ELF-1 (cell line): ENCODE data around the gene MYCBP2.
"Not testable (repeated sequence)": the region's sequence is repeated elsewhere in the genome, so short reads cannot be mapped to it uniquely, and the experiment has no call there.

Source experiments
- DNase-seq: peaks from one replicate; pipeline ENCODE4 v3.0.0-alpha.2; 2016; ENCODE audit warnings: low read depth, low spot score

Gene MYCBP2

GRCh38 chr13:77326905-77327604 is at the start of gene MYCBP2:
MYCBP2 (minus strand) TSS chr13:77327094; CDS start chr13:77326775, 319 bp downstream.
- peak; percentile 98 for DNase-seq

GRCh38 chr13:77375560-77376108 is 48.7 kb upstream of the MYCBP2 start:
- DNase-seq, result no peak

GRCh38 chr13:77374786-77375185 is 47.9 kb upstream of the MYCBP2 start:
- DNase-seq, result no peak

DNA sequence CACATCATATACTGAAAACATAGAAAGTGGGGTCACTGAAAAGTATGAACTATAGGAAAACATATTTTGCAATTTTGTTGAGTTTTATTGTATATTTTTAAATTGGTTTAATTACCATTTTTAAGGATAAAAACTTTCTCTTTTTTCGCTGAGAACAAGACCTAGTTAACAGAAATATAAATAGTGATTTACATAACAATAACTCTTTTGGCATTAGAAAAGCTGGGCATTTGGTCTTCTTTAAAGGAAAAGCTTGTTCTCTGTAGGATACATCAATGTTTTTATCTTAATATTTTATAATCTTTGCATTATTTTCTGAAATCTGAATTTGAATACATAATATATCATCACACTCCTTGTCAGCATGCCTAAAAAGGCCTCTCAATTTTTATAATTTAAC is 47.4 kb upstream of the MYCBP2 start:
- DNase-seq, result no peak

GRCh38 chr13:77373502-77373901 is 46.6 kb upstream of the MYCBP2 start:
- no peak for DNase-seq

- DNase-seq, result no peak
Observed at GRCh38 chr13:77372275-77372674, 45.4 kb upstream of the MYCBP2 start.

GRCh38 chr13:77370888-77371287 is 44.0 kb upstream of the MYCBP2 start:
- DNase-seq, result no peak

- DNase-seq, result no peak
Observed at GRCh38 chr13:77362166-77362565, 35.3 kb upstream of the MYCBP2 start.

GRCh38 chr13:77360032-77360685 is 33.3 kb upstream of the MYCBP2 start:
- DNase-seq, result no peak

GRCh38 chr13:77359171-77359570 is 32.3 kb upstream of the MYCBP2 start:
- DNase-seq, result no peak

DNA sequence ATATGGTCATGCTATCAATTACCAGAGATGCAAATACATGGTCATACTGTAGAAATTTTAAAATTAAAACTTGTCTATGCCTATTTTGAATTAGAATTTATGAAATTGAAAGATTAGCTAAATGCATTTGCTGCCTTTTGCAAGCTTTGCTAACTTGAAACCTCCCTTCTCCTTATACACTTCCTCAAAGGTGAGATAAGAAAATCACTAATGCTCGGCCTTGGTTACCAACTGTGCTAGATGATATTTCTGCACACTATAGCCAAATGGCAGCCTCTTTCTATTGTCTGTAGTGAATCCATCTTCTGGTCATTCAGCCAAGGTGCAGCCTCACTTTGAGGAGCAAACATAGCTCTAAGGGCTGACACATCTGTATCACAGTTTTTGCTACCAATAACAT is 31.1 kb upstream of the MYCBP2 start:
- DNase-seq, result no peak

- no peak for DNase-seq
Observed at GRCh38 chr13:77356155-77356554, 29.3 kb upstream of the MYCBP2 start.

GRCh38 chr13:77353995-77354394 is 27.1 kb upstream of the MYCBP2 start:
- DNase-seq, result no peak

DNA sequence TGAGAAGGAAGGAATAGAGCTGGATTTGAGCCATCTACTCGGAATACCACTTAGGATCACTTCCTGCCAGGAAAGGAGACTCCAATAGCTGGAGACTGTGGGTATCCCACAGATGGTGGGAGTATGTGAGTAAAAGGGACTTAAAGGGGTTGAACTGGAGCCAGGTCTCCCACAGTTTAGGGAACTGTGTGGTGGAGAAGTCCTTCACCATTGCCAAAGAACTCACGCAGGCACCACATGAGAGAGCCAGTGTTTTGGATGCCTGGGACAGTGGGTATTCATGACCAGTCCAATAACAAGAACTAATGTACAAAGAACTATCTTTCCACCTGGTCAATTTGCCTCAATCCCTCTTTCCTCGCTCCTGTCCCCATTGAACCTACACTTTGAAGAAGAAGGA is 24.4 kb upstream of the MYCBP2 start:
- DNase-seq, result no peak

DNA sequence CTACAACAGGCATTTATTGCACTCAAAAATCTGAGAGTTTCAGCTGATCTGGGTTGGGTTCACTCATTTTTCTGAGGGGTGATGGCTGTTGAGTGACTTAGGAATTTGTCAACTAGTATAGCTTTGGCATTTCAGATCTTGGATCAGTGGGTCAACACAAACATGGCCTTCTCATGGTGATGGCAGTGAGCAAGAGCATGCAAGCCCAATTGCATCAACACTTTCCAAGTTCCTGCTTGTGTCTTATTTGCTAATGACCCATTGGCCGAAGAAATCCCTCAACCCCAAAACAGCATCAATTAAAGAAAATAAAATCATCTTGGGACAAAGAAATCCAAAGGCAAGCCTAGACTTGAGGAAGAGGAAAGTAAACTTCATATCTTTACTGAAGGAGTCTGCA is 23.9 kb upstream of the MYCBP2 start:
- no peak for DNase-seq

DNA sequence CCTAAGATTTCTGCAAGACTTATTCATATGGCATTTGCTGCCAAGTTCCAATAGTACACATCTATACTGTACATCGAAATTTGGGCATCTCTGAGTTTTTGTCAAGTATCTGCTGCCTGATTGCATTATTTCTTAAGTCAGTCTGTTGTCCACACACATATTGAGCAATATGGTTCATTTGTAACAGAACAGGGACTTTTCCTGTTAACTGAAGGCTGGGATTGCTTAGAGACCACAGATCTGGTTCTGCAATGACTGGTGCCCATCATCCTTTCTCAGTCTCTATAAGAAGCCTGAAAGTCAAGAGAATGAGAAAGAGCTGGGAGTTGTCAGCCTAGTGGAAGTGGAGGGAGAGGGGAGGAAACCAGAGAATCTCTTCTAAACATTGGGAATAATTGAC is 22.5 kb upstream of the MYCBP2 start:
- no peak for DNase-seq

GRCh38 chr13:77347351-77347750 is 20.5 kb upstream of the MYCBP2 start:
- DNase-seq, result not testable (repeated sequence)

GRCh38 chr13:77345150-77345780 is 18.4 kb upstream of the MYCBP2 start:
- no peak for DNase-seq

DNA sequence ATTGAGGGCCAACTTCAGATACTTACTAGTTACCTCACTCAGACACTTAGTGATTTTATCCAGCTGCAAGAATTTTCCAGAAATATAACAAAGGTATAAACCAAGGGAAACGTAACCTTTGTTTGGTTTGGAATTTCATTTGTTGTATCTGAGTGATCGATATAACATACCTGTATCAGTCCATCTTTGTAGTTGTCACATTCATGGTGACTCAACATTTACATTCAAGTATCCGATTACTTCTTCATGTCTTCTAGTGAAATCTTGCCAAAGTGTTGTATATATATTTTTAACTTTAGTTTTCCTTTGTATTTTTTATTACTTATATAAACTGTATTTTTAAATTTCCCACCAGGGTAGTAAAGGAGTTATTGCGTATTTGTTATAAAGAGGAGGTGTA is 16.9 kb upstream of the MYCBP2 start:
- no peak for DNase-seq

- DNase-seq, result no peak
Observed at GRCh38 chr13:77339408-77339807, 12.5 kb upstream of the MYCBP2 start.

- no peak for DNase-seq
Observed at GRCh38 chr13:77338961-77339401, 12.1 kb upstream of the MYCBP2 start.

DNA sequence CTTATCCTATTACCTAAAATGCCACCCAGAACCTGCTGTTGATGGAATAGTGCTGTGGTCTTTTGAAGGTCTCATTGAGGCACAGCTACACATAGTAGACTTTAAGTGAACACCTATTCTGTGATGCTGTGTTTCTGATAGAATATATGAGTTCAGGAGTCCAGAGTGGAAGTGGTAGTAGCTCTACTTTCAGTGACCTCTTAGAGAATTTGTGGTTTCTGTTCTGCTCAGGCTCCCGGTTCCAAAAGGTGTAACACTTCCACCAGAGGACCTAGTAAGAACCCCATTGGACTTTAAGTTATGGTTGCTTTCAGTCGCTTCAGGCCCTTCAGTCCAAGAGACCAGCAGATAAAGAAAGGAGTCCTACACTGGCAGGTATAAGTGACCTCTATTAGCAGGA is 11.4 kb upstream of the MYCBP2 start:
- DNase-seq, result no peak

DNA sequence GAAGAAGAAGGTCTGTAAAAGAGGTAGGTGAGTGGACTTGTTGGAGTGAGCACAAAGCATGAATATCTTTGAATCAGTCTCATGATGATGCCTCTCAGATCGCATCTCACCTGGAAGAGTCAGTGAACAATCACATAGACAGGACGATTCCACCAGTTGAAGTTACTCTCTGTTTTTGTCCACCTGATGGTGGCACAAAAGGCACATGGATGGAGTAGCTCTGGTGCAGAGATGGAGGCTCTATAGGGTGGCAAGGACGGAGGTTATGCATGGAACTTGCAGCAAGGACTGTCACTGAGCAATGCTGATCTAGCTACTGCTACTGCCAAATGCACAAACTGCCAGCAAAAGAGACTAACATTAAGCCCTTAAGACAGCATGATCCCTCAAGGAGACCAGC is 10.3 kb upstream of the MYCBP2 start:
- no peak for DNase-seq
